Measurements from ENCODE around the gene VMAC.

- TF ChIP-seq CTCF (IDR thresholded peaks at IDR 0.05; ENCODE audit: extremely low read depth in 1 of 2, insufficient read depth in 1 of 2, low read depth in 1 of 2, low read length in 2 of 2): no peak
- TF ChIP-seq POLR2A (IDR thresholded peaks at IDR 0.05; ENCODE audit: low read depth, low read length): no peak
- no peak for TF ChIP-seq FOS (IDR thresholded peaks at IDR 0.05; ENCODE audit: borderline replicate concordance, insufficient read depth, low read length)
- TF ChIP-seq EZH2 (IDR thresholded peaks at IDR 0.05; ENCODE audit: borderline replicate concordance, low read depth, low read length, severe bottlenecking): no peak
- no peak for TF ChIP-seq GATA2 (IDR thresholded peaks at IDR 0.05; ENCODE audit: insufficient read depth, insufficient read length, low read depth, low read length)
These were observed 53.6 kb downstream of the VMAC start for GRCh38 chr19:5958074-5958850.
